PFSK-1 (cell line): ENCODE results near the gene BFSP2.

Experiments used
- FOXP2 ChIP-seq: optimal IDR thresholded peaks from 2 replicates; pipeline ENCODE3; 2011; ENCODE audit warnings: borderline replicate concordance, control low read depth, inconsistent platforms; ENCODE audit not compliant: insufficient read depth; ENCODE audit errors: extremely low read length, extremely low read depth
- POLR2AphosphoS5 ChIP-seq: IDR thresholded peaks from 2 replicates; pipeline ENCODE4 v1.6.1; 2012; ENCODE audit warnings: low read depth, mild to moderate bottlenecking, control low read depth, low read length, moderate library complexity
- SIN3A ChIP-seq: IDR thresholded peaks from 2 replicates; pipeline ENCODE4 v1.6.1; 2012; ENCODE audit warnings: mild to moderate bottlenecking, low read length, moderate library complexity, borderline replicate concordance; ENCODE audit not compliant: insufficient read depth
- TAF1 ChIP-seq: IDR thresholded peaks from 2 replicates; pipeline ENCODE4 v1.6.1; 2012; ENCODE audit warnings: low read length, control low read depth, borderline replicate concordance; ENCODE audit not compliant: insufficient read depth
- TF ChIP-seq, protein P1 (sequence below), 2 experiments: IDR thresholded peaks; 2 replicates each; pipeline versions ENCODE4 v1.6.1 to v1.8.0; 2011 to 2012; ENCODE audit warnings: low read depth in 2 of 2, low read length in 2 of 2, control low read depth in 1 of 2, inconsistent platforms in 1 of 2, mild to moderate bottlenecking in 1 of 2, moderate library complexity in 1 of 2; ENCODE audit not compliant: insufficient read depth in 1 of 2

The BFSP2 gene

DNA sequence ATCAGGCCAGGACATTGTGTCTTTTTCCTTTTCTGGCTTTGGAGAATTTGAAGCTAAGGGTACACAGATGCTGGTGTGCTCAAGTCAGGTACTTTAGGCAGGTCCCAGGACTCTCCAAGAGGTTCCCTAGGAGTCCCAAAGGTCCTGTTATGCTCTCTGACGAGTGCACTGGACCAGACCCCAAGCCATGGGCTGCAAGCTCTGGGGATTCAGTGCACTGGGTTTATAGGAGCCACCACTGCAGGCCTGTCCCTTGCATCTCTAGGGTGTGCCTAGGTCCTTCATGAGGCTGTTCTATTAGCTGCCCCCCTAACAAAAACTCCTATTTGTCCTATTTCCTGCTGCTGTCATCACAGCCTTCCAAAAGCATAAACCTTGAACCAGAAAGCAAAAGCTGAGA lies 31.9 kb upstream of the BFSP2 start:
- TF ChIP-seq FOXP2, result no peak
- no peak for TF ChIP-seq POLR2AphosphoS5

DNA sequence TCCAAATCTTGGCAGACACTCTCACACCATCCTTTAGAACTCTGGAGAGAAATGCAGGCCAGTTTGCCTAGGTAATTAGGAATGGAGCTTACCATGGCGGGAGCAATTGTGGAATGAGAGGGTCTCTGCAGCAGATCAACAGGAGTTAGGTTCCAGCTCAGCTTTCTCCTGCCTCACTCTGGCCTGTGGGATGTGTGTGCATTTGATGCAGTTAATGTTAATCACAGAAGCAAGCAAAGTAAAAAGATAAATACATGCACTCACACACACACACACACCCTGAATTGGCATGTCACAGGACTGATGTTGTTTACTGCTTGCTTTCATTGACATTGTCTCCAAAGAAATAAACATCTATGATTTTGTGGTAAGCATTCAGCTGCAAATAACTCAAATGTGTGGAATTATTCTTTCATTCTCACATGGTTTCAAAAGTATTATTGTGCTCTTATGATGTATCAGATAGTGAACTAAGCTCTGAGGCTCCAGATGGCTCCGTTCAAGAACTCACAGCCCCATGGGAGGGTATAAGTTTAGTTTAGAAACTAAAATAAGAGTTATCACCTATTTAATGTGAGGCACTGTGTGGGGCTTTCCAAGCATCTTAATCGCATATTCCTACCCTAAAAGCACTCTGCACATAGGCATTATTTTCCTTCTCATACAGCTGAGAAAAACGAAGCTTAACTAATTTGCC lies 31.3 kb upstream of the BFSP2 start:
- TF ChIP-seq SIN3A (no peak), TAF1 (no peak), POLR2AphosphoS5 (no peak), FOXP2 (no peak)
- TF ChIP-seq, protein P1, sequence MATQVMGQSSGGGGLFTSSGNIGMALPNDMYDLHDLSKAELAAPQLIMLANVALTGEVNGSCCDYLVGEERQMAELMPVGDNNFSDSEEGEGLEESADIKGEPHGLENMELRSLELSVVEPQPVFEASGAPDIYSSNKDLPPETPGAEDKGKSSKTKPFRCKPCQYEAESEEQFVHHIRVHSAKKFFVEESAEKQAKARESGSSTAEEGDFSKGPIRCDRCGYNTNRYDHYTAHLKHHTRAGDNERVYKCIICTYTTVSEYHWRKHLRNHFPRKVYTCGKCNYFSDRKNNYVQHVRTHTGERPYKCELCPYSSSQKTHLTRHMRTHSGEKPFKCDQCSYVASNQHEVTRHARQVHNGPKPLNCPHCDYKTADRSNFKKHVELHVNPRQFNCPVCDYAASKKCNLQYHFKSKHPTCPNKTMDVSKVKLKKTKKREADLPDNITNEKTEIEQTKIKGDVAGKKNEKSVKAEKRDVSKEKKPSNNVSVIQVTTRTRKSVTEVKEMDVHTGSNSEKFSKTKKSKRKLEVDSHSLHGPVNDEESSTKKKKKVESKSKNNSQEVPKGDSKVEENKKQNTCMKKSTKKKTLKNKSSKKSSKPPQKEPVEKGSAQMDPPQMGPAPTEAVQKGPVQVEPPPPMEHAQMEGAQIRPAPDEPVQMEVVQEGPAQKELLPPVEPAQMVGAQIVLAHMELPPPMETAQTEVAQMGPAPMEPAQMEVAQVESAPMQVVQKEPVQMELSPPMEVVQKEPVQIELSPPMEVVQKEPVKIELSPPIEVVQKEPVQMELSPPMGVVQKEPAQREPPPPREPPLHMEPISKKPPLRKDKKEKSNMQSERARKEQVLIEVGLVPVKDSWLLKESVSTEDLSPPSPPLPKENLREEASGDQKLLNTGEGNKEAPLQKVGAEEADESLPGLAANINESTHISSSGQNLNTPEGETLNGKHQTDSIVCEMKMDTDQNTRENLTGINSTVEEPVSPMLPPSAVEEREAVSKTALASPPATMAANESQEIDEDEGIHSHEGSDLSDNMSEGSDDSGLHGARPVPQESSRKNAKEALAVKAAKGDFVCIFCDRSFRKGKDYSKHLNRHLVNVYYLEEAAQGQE (IDR thresholded peaks at IDR 0.05; ENCODE audit: insufficient read depth in 1 of 2, low read depth in 2 of 2, low read length in 2 of 2), result no peak

DNA sequence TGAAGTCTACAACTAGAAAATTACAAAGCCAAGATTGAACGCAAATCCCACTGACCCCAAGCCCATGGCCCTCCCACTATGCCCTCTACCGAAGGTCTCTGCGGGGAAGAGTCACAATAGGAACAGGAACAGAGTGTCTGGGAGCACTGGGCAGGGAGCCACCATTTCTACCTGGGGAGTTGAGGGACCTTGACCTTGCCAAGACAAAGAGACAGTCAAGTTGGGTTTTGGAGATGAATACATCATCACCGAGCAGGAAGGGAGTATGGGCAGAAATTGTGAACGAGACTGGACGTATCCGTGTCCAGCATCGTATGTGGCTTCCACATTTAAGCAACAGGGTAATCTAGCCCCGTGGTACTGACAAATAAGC lies 30.8 kb upstream of the BFSP2 start:
- TF ChIP-seq TAF1 (no peak), POLR2AphosphoS5 (no peak), FOXP2 (no peak), SIN3A (no peak)
- TF ChIP-seq, protein P1 (IDR thresholded peaks at IDR 0.05; ENCODE audit: insufficient read depth in 1 of 2, low read depth in 2 of 2, low read length in 2 of 2), result no peak

DNA sequence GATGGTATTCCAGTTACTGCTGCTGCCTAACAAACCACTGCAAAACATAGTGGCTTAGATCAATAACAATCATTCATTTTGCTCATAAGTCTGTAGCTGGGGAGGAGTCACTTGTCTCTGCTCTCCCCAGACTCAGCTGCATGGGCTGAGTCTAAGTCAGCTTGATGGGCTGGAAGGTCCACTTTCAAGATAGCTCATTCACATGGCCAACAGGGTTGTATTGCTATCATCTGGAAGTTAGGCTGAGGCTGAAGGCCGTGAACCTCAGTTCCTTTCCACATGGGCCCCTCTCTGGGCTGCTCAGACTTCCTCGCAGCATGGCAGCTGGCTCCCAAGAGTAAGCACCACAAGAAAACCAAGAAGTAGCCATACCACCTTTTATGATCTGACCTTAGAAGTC lies 28.7 kb upstream of the BFSP2 start:
- TF ChIP-seq FOXP2 (no peak), SIN3A (no peak), POLR2AphosphoS5 (no peak), TAF1 (no peak)
- TF ChIP-seq, protein P1 (IDR thresholded peaks at IDR 0.05; ENCODE audit: insufficient read depth in 1 of 2, low read depth in 2 of 2, low read length in 2 of 2), result no peak

DNA sequence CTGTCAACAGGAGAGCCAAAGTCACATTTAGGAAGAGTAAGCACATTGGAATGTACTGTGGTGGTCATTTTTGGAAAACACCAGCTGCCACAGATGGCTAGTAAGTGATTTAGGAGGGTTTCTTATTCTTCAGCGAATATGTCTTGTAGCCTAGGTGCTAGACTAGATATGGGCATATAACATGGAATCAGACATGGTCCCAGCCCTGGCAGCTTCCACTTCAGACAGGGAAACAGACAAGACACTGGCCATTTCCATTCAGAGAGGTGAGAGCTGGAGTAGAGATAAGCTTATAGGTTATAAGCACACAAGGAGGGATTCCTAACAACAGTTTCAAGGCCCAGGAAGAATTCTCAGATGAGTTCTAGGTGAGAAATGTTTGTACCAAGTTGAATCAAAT lies 28.2 kb upstream of the BFSP2 start:
- TF ChIP-seq POLR2AphosphoS5 (no peak), SIN3A (no peak), FOXP2 (no peak), TAF1 (no peak)
- TF ChIP-seq, protein P1 (IDR thresholded peaks at IDR 0.05; ENCODE audit: insufficient read depth in 1 of 2, low read depth in 2 of 2, low read length in 2 of 2), result no peak
